Thyroid gland (tissue), 4 donors: ENCODE results near the gene SERPINB6. TPM values are rescaled to one million over a fixed set of nuclear protein-coding genes. Genes with fewer than 3 reads are reported as not detected.

Source experiments
- DNase-seq, 2 donors: peaks; one replicate each; pipeline ENCODE4 v3.0.0-alpha.2; 2019
- H3K27ac ChIP-seq, 3 donors: fragments of 200-600 bp; sonication (generic); 1 replicate in 2 of 3; 2 replicates in 1 of 3; pipeline ENCODE4 v1.5.1; 2016 to 2019; ENCODE audit warnings: mild to moderate bottlenecking in 1 of 3, moderate library complexity in 1 of 3
- H3K27me3 ChIP-seq: fragments of 200-600 bp; sonication (generic); one replicate; pipeline ENCODE4 v1.5.1; 2019
- H3K36me3 ChIP-seq, 2 donors: fragments of 200-600 bp; sonication (generic); one replicate each; pipeline ENCODE4 v1.5.1; 2016 to 2019
- H3K4me1 ChIP-seq, 2 donors: fragments of 200-600 bp; sonication (generic); one replicate each; pipeline ENCODE4 v1.5.1; 2017 to 2019
- H3K4me3 ChIP-seq, 3 donors: fragments of 200-600 bp; sonication (generic); replicated peaks in 1 of 3; 1 replicate in 2 of 3; 2 replicates in 1 of 3; pipeline ENCODE4 v1.5.1; 2016; ENCODE audit warnings: mild to moderate bottlenecking in 1 of 3
- H3K9me3 ChIP-seq: fragments of 200-600 bp; sonication (generic); one replicate; pipeline ENCODE4 v1.5.1; 2017
- POLR2A ChIP-seq, 2 donors: fragments of 450-650 bp; IDR thresholded peaks; one replicate each; pipeline ENCODE4 v1.6.1; 2017; ENCODE audit warnings: antibody characterized with exemption in 2 of 2, mild to moderate bottlenecking in 2 of 2, moderate library complexity in 1 of 2
- WGBS, 2 donors: methylation state at CpG; one replicate each; pipeline ENCODE4 v1.1.5; 2017; 5-methylcytosine and 5-hydroxymethylcytosine counted together
- intact Hi-C: fragments of 100-400 bp; cut with DNase I; formaldehyde crosslinking; loops from one replicate; pipeline ENCODE4 v1.15.1; 2023
- total RNA-seq, 4 donors: library from RNA; depleted of rRNA; stranded (reverse); fragments of >200 nt; gene quantifications; one replicate each; pipeline ENCODE4 v1.2.3, GENCODE V29; 2016
- TF ChIP-seq, protein P1 (sequence below), 6 experiments: fragments of 200-600 bp in 3 of 6; fragments of 450-650 bp in 3 of 6; sonication (generic) in 3 of 6; IDR thresholded peaks; one replicate each; pipeline ENCODE4 v1.5.1; 2016 to 2019; ENCODE audit warnings: antibody characterized with exemption in 6 of 6, mild to moderate bottlenecking in 2 of 6, inconsistent platforms in 1 of 6, moderate library complexity in 1 of 6

SERPINB6 gene
- total RNA-seq, 4 donors from 2014 or later: 151 to 210 (median 171) TPM

DNA sequence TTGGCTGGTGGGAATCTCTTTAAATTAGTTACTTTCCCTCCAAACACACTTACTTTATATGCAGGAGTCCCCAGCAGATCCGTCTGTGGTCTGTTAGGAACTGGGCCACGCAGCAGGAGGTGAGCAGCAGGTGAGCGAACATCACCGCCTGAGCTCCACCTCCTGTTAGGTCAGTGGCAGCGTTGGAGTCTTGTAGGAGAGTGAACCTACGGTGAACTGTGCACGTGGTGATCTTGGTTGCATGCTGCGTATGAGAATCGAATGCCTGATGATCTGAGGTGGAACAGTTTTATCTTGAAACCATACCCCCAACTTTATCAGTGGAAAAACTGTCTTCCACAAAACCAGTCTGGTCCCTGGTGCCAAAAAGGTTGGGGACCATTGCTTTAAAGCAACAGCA, 5.0 kb downstream of the SERPINB6 start:
- Histone ChIP-seq H3K27me3 (no peaks in the 10 kb centered on the region), H3K4me3 (no peak overlapping the region), H3K36me3 (no peaks in the 10 kb centered on the region), H3K4me1 (peaks cover 10 to 30% of the 10 kb centered on the region in 2 donors), H3K27ac (no peak overlapping the region), H3K9me3 (no peaks in the 10 kb centered on the region)
- 78% methylated on average over 9 of the region's 9 CpGs for WGBS, 2 donors
- DNase-seq: no peak
- TF ChIP-seq, protein P1, sequence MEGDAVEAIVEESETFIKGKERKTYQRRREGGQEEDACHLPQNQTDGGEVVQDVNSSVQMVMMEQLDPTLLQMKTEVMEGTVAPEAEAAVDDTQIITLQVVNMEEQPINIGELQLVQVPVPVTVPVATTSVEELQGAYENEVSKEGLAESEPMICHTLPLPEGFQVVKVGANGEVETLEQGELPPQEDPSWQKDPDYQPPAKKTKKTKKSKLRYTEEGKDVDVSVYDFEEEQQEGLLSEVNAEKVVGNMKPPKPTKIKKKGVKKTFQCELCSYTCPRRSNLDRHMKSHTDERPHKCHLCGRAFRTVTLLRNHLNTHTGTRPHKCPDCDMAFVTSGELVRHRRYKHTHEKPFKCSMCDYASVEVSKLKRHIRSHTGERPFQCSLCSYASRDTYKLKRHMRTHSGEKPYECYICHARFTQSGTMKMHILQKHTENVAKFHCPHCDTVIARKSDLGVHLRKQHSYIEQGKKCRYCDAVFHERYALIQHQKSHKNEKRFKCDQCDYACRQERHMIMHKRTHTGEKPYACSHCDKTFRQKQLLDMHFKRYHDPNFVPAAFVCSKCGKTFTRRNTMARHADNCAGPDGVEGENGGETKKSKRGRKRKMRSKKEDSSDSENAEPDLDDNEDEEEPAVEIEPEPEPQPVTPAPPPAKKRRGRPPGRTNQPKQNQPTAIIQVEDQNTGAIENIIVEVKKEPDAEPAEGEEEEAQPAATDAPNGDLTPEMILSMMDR (IDR thresholded peaks at IDR 0.05): no peak
- TF ChIP-seq POLR2A (IDR thresholded peaks at IDR 0.05): no peak
- intact Hi-C loops: no loop called here

GRCh38 chr6:2964793-2965505, 6.4 kb downstream of the SERPINB6 start:
- Histone ChIP-seq H3K27me3 (no peaks in the 10 kb centered on the region), H3K9me3 (no peaks in the 10 kb centered on the region), H3K27ac (no peak overlapping the region), H3K4me1 (peaks cover 9 to 41% of the 10 kb centered on the region in 2 donors), H3K4me3 (no peak overlapping the region), H3K36me3 (no peaks in the 10 kb centered on the region)
- TF ChIP-seq, protein P1 (IDR thresholded peaks at IDR 0.05): no peak
- TF ChIP-seq POLR2A (IDR thresholded peaks at IDR 0.05): no peak
- no peak for DNase-seq
- WGBS, 2 donors: 93 to 97% methylated on average over 17 of the region's 17 CpGs
- intact Hi-C loops: no loop called here

DNA sequence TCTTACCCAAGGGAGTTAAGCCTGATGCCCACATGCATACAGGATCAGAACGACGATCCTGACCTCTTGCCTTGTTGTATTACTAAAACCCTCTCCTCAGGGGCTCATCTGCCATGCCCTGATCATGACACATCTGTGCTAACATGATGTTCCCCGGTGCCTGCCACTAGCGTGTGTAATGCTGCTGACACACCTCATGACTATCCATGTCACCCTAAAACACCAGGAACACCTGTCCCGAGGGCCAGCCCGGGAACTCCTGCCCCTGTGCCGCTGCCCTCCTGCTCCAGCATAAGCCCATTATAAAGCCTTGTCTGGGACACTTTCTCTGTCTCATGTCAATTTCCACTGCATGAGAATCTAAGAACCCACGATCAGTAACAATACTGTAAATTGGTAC, 7.6 kb downstream of the SERPINB6 start:
- intact Hi-C loops: no loop called here
- 91 to 93% methylated on average over 8 of the region's 8 CpGs for WGBS, 2 donors
- Histone ChIP-seq H3K4me3 (no peak overlapping the region), H3K4me1 (peaks cover 12 to 40% of the 10 kb centered on the region in 2 donors), H3K36me3 (no peaks in the 10 kb centered on the region), H3K27ac (no peak overlapping the region), H3K27me3 (no peaks in the 10 kb centered on the region), H3K9me3 (no peaks in the 10 kb centered on the region)
- no peak for TF ChIP-seq POLR2A (IDR thresholded peaks at IDR 0.05)
- TF ChIP-seq, protein P1 (IDR thresholded peaks at IDR 0.05): no peak
- DNase-seq: no peak

GRCh38 chr6:2962636-2963035, 8.7 kb downstream of the SERPINB6 start:
- H3K27ac ChIP-seq: no peak overlapping the region
- H3K4me1 ChIP-seq: peaks cover 20 to 50% of the 10 kb centered on the region in 2 donors
- no peak overlapping the region for H3K4me3 ChIP-seq
- 78 to 87% methylated on average over 3 of the region's 3 CpGs for WGBS, 2 donors
- no peaks in the 10 kb centered on the region for H3K36me3 ChIP-seq
- no peaks in the 10 kb centered on the region for H3K9me3 ChIP-seq
- no peak for DNase-seq
- no peak for TF ChIP-seq POLR2A (IDR thresholded peaks at IDR 0.05)
- TF ChIP-seq, protein P1 (IDR thresholded peaks at IDR 0.05): no peak
- H3K27me3 ChIP-seq: no peaks in the 10 kb centered on the region
- intact Hi-C loops: no loop called here

DNA sequence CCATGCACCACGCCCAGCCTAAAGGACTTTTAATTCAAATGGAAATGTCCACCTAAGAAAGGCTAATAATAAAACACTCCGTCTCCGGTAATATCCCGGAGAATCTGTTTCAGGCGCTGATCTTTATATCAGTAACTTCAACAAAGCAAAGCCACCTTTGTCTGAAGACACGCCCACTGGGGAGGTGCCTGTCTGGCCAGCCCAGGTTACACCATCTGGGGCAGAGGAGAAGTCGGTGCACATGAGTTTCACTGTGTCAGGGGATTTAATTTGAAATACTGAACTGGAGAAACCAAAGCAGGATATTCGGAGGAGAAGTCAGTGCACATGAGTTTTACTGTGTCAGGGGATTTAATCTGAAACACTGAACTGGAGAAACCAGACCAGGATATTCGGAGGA, 9.4 kb downstream of the SERPINB6 start:
- H3K27me3 ChIP-seq: no peaks in the 10 kb centered on the region
- H3K9me3 ChIP-seq: no peaks in the 10 kb centered on the region
- DNase-seq: no peak
- WGBS, 2 donors: 87 to 89% methylated on average over 9 of the region's 9 CpGs
- H3K27ac ChIP-seq: no peak overlapping the region
- no peaks in the 10 kb centered on the region for H3K36me3 ChIP-seq
- peaks cover 20 to 56% of the 10 kb centered on the region in 2 donors for H3K4me1 ChIP-seq
- no peak overlapping the region for H3K4me3 ChIP-seq
- TF ChIP-seq, protein P1 (IDR thresholded peaks at IDR 0.05): no peak
- no peak for TF ChIP-seq POLR2A (IDR thresholded peaks at IDR 0.05)
- intact Hi-C loops: no loop called here
